ENCODE measurements around the gene LLGL1.

LLGL1 gene
- 30.6 to 53.8 reads per million in 2 experiments for total RNA-seq

DNA sequence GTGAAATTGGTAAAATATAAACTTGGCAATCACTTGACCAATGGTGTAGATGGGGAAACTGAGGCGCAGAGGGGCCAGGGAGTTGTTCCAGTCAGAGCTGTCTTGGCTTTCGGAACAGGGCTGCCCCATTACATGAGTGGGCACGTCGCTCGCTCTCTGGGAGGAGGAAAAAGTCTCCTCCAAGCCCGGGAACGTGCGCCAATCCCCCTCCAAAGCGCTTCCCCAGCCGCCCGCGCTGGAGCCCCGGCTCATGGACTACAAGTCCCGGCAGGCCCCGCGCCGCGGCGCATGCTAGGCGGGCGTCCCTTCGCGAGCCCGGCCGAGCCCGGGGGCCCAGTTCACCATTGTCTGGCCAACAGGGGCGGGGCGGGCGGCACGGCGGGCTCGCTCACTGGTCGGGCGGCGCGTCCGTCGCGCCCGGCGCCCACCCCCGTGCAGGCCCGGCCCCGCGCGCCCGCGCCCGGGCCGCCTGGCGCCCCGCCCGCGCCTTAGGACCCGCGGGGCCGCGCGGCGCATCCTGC lies at the start of gene LLGL1:
LLGL1 (plus strand) TSS at position 515 of the 521 bp plus-strand sequence. CDS start 48 bp downstream, outside the sequence.
- DNase-seq (ENCODE audit: low read depth), result peak; percentile 93

DNA sequence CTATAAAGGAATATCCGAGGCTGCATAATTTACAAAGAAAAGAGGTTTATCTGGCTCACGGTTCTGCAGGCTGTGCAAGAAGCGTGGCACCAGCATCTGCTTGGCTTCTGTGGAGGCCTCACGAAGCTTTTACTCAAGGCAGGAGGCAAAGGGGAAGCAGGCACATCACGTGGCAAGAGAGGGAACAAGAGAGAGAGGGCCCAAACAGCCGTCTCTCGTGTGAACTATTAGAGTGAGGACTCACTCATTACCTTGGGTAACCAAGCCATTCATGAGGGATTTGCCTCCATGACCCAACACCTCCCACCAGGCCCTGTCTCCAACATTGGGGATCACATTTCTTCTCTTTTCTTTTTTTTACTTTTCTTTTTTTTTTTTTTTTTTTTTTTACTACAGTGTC lies 49.3 kb upstream of the LLGL1 start:
- no peak for DNase-seq (ENCODE audit: low read depth)

DNA sequence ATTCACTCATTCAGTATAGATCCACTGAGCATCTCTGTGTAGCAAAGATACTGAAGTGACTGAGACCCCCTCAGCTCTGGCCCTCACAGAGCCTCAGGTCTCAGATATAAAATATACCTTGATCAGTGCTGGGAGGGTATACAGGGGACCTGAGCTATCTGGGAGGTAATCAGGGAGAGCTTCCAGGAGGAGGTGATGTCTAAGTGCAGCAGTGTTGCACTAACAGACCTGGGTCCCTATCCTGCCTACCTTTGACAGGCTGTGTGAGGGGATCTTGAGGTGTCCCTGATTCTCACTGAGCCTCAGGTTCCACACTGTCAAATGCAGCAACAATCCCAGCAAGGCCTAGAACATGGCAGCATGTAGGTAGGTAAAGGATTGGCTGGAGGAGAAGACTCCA lies 48.3 kb upstream of the LLGL1 start:
- no peak for DNase-seq (ENCODE audit: low read depth)

DNA sequence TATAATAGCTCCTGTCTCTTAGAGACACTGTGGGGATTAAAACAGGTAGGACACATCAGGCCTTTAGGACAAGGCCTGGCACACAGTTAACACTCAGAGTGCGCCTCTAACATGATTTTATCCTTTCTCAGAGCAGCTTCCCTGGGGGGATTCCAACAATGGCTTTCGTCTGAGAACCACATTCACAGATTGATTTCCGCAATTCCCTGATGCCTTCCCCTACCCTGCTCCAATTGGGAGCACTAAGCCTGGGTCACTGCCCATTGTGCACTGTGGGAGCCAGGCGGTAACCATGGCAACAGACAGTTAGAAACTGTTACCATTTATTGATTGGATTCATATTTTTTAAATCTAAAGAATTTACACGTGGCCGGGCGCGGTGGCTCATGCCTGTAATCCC lies 47.7 kb upstream of the LLGL1 start:
- DNase-seq (ENCODE audit: low read depth), result no peak

DNA sequence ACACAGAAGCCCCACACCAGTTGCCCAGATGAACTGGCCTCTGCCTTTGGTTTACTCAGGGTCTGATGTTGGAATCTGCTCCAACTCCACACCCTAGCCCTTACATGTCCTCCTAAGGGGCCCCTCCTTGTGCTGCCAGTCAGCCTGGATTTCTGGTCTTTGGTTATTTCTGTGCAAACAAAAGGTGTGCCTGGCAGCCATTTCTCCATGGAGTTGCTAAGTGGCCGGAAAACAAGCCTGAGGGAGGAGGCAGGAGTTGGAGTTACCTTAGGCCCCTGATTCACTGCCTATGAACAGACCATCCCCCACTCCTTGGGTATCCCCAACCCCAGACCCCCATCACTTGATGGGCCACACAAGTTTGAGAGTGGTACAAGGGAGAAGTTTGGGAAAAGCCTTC lies 46.2 kb upstream of the LLGL1 start:
- DNase-seq (ENCODE audit: low read depth), result no peak

DNA sequence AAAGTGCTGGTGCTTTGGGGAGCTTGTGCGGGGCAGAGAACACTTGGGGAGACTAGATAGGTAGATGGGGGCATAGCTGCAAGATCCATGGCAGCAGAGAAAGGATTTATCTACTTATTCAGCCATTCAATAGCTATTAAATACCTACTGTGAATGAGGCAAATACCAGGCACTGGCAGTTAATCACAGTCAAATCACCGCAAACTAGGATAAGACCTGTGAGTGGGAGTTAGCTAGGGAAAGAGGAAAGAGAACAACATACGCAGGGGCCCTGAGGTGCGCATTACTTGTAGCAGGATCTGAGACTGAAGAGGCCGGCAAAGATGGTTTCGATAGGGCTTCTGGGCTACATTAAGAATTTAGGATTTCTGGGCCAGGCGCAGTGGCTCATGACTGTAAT lies 45.6 kb upstream of the LLGL1 start:
- DNase-seq (ENCODE audit: low read depth), result no peak

DNA sequence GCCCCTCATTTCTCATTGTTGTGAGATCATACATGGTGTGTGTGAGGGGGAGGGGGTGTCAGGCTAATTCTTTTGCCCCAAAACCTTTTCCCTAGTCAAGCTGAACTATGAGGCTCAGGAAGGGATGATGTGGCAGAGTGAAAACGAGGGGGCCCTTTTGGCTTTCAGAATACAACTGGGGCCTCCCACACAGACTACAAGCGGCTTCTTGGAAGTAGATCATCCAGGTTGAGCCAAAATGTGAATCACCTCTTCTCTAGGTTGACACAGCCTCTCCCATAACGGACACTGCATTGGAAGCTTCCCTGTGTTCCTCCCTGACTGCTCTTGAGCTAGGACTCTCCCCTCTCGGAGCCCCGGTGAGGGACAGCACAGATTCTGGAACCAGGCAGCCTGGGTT lies 44.1 kb upstream of the LLGL1 start:
- no peak for DNase-seq (ENCODE audit: low read depth)

DNA sequence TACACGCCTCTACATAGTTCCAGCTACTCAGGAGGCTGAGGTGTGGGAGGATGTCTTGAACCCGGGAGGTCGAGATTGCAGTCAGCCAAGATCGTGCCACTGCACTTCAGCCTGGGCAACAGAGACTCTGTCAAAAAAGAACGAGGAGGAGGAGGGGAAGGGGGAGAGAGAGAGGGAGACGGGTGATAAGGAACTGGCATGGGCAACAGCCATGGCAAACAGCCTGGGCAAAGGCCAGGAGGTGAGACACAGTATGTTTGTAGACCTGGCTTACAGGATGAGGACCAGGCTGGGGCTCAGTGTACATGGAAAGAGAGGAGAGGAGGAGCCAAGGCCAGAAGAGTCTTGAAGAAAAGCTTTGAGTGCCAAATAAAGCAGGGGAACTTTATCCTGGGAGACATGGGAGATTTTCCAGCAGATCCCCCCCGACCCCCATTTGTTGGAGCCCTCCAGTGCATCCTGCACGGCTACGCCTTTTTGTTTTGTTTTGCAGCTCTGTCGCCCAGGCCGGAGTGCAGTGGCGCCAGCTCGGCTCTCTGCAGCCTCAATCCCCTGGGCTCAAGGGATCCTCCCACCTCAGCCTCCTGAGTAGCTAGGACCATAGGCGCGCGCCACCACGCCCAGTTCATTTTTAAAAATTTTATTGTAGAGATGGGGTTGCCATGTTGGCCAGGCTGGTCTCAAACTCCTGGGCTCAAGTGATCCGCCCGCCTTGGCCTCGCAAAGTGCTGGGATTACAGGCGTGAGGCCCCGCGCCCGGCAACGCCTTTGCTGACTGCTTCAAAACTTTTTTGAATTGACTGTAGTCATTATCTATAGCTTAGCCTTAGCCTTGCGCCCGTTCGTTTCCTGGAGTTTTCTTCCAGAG lies 43.1 kb upstream of the LLGL1 start:
- peak; percentile 7 for DNase-seq (ENCODE audit: low read depth)

DNA sequence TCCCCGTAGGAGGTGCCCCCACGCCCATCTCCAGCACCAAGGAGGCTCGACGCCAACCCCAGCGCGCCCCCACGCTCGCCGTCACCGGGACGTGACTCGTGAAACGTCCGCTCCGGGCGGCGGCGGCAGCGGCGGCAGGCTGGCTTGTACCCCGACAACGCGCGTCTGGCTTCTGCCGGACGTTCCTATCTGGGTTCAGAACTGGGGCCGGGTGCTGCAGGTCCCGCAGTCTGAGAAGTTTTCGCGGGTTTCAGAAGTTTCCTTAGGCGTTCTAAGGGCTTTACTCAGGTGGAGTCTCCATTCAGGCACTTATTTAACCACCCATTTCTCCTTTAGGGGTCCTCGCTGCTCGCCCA lies 42.5 kb upstream of the LLGL1 start:
- peak; percentile 67 for DNase-seq (ENCODE audit: low read depth)

DNA sequence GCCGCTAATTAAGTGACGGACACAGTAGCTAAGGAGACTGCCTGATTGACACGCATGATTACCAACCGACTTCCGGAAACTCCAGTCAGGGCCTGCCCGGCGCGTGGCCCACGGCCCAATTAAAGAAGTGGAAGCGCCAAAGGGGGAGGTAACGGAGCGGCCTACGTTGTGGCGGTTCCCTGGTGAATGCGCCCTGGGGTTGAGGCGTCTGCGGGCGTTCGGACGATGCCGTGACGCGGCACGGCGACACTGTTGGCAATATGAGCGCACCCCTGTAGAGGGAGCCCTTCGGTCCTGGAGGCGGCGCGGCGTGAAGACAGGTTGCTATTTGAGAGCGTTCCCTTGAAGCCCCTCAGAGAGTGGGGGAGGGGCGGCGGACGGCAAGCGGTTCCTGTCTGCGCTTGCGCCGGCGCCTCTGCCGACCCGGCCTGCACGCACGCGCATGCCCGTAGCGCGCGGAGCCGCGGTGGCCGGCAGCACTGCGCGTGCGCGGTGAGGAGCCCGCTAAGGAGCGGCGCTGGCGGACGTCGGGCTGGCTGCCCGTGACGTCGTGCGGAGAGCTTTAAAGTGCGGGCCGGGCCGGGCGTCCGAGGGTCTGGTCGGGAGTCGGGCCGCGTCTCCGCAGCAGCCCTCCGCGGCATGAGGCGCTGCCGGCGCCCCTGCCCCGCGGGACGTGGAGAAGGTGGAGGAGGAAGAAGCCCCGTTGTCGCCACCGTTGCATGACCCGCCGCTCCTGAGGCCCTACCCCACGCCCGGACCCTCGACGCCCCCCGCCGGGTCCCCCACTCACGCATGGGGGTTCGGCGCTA lies 41.9 kb upstream of the LLGL1 start, which contains the start of gene ALKBH5:
ALKBH5 (plus strand) TSS at position 495 of the 809 bp plus-strand sequence. CDS start 416 bp downstream, outside the sequence.
- peak; percentile 96 for DNase-seq (ENCODE audit: low read depth)

DNA sequence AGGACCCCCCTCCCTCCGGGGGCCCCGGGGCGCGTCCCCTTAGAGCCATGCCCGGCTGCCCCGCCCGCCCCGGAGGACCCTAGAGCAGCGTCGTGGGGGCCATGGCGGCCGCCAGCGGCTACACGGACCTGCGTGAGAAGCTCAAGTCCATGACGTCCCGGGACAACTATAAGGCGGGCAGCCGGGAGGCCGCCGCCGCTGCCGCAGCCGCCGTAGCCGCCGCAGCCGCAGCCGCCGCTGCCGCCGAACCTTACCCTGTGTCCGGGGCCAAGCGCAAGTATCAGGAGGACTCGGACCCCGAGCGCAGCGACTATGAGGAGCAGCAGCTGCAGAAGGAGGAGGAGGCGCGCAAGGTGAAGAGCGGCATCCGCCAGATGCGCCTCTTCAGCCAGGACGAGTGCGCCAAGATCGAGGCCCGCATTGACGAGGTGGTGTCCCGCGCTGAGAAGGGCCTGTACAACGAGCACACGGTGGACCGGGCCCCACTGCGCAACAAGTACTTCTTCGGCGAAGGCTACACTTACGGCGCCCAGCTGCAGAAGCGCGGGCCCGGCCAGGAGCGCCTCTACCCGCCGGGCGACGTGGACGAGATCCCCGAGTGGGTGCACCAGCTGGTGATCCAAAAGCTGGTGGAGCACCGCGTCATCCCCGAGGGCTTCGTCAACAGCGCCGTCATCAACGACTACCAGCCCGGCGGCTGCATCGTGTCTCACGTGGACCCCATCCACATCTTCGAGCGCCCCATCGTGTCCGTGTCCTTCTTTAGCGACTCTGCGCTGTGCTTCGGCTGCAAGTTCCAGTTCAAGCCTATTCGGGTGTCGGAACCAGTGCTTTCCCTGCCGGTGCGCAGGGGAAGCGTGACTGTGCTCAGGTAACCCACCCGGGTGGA lies 41.0 kb upstream of the LLGL1 start:
- peak; percentile 81 for DNase-seq (ENCODE audit: low read depth)

DNA sequence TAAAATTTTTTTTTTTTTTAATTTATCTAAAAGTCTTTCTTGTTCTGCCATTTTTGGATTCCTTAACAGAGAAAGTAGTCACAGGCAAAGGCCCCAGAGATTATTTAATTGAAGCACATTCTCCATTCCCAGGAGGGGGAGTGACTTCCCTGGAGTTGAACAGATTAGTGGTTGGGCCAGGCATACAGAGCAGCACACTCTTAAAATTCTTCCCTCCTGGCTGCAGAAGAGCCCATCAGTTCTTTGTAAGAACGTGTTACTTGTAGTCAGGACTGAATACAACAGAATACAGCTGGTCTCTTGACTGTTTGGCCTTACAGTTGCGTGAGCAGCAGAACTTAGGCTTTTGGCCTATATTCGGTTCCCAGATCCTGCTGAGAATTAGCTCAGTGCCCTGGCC lies 40.0 kb upstream of the LLGL1 start:
- DNase-seq (ENCODE audit: low read depth), result no peak

DNA sequence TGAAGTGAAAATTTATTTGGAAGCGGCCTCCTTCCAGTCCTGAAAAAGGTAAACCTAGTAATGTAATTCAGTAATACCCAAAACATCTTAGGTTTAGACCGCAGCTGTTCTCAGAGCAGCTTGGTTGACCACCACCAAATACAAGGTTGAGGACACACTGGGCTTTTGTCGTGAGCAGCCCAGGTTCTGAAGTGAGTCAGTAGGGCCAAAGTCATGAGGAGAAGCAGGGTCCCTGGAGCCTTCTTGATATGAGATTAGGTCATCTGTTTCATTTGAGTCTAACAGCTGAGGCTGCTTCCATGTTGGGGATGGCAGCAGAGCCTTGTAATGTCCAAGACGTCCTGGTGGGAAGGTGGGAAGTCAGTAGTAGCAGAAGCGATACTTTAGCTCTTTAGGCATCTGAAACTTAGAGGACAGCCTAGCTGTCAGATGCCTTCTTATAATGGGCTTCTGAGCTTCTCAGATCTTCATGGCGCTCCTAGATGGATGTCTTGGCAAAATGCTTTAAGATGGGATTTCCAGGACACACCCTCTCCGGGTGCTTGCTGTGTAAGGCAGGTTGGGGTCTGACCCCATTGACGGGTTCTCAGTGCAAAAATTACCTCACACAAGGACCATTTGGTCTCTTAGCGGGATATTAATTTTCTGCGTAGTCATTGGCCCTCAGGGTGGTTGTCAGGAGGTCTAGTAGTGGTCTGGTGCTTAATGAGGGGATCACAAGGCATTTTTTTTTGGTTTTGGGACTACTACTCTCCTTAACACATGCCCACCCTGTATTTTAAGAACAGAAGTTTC lies 39.4 kb upstream of the LLGL1 start:
- DNase-seq (ENCODE audit: low read depth), result no peak

DNA sequence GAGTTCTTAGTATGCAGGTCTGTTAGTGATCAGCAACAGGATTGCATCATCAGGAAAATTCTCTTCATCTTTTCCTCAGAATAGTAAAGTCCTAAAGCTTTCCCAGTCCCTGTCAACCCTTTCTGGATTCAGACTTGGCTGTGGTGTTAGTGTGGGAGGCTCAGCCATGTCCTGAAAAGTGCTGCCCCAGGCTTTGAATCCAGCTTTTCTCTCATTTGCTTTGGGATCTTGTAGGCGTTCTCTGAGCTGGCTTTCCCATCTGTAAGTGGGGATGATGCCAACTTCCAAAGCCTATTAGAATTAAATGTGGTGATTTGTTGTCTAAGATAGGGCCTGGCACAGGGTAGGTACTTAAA lies 38.8 kb upstream of the LLGL1 start:
- DNase-seq (ENCODE audit: low read depth), result no peak

DNA sequence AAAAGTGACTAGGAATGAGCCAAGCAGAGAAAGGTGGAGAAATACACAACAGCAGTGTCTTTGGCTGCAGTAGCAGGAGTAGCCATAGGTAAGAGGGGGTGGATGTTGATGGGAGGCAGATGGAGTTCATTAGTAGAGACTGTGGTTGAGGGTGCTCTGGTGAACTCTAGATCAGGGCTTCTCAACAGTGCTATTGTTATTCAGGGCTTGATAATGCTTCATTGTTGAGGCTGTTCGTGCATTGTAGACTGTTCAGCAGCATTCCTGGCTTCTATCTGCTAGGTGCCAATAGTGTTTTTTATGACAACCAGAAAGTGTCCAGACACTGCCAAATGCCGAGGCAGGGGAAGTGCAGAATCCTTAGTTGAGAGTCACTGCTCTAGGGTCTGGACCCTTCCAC lies 38.2 kb upstream of the LLGL1 start:
- no peak for DNase-seq (ENCODE audit: low read depth)

DNA sequence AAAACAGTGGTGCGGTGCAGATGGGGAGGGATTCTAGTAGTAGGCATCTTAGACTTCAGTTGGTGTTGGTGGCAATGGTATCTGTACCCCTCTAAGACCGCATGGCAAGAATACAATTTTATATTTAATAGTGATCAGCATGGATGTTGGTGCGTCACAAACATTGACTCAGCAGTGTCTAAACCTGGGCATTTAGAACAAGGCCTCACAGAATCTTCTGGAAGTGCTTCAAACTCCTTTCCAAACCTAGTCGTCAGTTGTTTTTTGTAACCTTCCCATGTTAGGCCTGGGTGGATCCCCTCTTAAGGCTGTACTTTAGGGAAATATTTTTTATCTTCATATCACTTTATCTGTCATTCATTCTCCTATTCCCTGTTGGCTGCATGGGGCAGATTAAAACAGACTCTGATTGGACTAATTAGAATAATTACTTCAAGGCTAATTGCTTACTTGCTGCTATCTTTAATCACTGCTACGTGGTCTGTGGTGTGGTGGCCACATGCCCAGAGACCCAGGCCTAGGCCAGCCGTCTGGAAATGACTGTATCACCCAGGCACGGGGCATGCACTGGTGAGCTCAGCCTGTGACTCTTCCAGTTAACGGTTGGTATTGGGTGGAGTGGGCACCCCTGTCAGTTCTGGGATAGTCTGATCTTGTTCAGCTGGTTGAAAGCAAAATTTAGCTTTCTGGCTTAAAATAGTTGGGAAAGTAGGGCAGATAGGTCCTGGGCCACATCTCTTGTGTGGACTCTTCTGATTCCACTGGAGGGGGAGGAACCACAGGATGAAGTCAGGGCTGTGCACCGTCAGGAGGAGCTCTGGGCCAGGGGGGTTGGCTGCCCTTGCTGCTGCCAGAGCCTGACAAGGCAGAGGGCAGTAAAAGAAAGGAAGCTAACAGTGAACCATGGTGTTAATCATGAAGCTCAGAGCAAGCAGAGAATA lies 37.3 kb upstream of the LLGL1 start:
- DNase-seq (ENCODE audit: low read depth), result no peak

DNA sequence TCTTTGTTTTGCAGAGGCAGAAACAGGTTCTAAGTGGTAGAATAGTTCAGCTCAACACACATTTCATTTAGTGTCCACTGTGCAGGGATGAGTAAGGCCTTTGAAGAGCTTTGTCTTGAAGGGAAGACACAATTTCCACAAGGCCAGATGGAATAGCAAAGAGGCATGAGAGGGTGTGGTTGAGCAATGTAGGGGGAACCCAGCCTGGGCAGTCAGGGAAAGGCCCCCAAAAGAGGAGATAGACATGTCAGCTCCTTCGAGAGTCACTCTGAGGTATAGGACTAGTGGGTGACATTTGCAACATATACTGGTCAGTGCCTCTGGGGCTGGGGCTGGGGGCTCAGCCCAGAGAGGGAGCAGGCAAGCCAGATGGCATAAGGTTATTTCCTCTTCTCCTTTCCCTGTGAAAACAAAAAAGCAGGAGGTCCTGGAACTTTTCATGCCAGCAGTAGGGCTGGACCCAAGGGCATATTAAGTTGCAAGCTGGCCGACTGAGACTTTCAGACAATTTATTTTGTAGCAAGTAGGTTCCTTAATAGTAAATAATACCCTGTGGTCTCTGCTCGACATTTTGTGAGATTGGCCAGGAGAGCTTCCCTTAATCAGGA lies 34.7 kb upstream of the LLGL1 start:
- no peak for DNase-seq (ENCODE audit: low read depth)

DNA sequence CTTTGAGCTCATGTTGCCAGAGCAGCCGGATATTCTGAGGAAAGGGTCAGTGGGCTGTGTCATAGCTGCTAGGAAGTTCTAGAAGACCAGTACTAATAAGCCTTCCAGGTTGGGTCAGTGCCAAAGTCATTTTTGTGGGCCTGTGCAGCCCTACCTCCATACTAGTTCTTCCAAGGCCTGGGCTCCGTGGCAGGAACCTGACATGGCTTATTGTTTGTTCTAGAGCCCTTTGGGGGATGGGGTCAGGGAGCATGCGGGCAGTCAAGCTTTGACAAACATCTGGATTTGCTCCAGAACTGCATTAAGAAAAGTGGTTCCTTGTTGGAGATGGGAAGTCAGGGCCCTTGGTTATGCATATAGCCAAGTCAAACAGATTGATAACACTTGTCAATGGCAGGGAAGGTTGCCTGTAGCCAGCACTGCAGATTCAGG lies 34.2 kb upstream of the LLGL1 start:
- DNase-seq (ENCODE audit: low read depth), result no peak

DNA sequence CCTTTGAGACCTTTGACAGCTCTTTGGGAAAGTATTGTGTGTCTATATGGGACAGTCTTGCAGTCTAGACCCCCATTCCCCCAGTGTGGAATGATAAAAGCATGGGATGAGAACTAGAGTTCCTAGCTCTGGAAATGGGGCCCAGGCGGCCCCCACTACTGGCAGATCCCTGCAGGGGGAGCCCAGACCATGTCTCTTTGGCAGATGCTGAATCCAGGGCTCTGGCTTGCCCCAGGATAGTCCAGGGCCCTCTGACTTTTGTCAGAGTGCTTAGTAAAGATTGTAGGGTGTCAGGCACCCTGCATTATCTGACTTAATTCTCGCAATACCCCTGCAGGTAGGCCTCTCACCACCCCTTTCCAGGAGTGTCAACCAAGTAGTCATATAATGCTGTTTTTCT lies 33.5 kb upstream of the LLGL1 start:
- DNase-seq (ENCODE audit: low read depth), result no peak

Data from T follicular helper cell (primary cell).